ENCODE data around the gene PTTG1. TPM values are rescaled to one million over a fixed set of nuclear protein-coding genes. Genes with fewer than 3 reads are reported as not detected.
A peak's percentile ranks its signal among the peaks of the same experiment; 100 is the strongest.

PTTG1 gene
- total RNA-seq (2014; rRNA removed), result 235 and 291 TPM in 2 replicates
- polyA plus RNA-seq (2012), result 188 TPM

- peak; percentile 96 for DNase-seq (ENCODE audit: low read depth)
These were observed at the start of gene PTTG1 for GRCh38 chr5:160421625-160422258. PTTG1 (plus strand) TSS chr5:160421855; CDS start chr5:160422313, 458 bp downstream.

GRCh38 chr5:160375166-160375565 lies 46.5 kb upstream of the PTTG1 start:
- no peak for DNase-seq (ENCODE audit: low read depth)

GRCh38 chr5:160375701-160376100 lies 46.0 kb upstream of the PTTG1 start:
- DNase-seq (ENCODE audit: low read depth), result no peak

- DNase-seq (ENCODE audit: low read depth), result no peak
These were observed 45.2 kb upstream of the PTTG1 start for GRCh38 chr5:160376416-160376815.

GRCh38 chr5:160377651-160378050 lies 44.0 kb upstream of the PTTG1 start:
- DNase-seq (ENCODE audit: low read depth), result no peak

- no peak for DNase-seq (ENCODE audit: low read depth)
These were observed 43.3 kb upstream of the PTTG1 start for GRCh38 chr5:160378330-160378729.

- DNase-seq (ENCODE audit: low read depth), result no peak
These were observed 42.1 kb upstream of the PTTG1 start for GRCh38 chr5:160379511-160379910.

GRCh38 chr5:160380041-160380440 lies 41.6 kb upstream of the PTTG1 start:
- DNase-seq (ENCODE audit: low read depth), result no peak

- DNase-seq (ENCODE audit: low read depth), result no peak
These were observed 39.3 kb upstream of the PTTG1 start for GRCh38 chr5:160382346-160382745.

- no peak for DNase-seq (ENCODE audit: low read depth)
These were observed 37.0 kb upstream of the PTTG1 start for GRCh38 chr5:160384681-160385080.

- DNase-seq (ENCODE audit: low read depth), result no peak
These were observed 36.2 kb upstream of the PTTG1 start for GRCh38 chr5:160385496-160385895.

GRCh38 chr5:160387445-160387844 lies 34.2 kb upstream of the PTTG1 start:
- DNase-seq (ENCODE audit: low read depth), result no peak

GRCh38 chr5:160390787-160391696 lies 30.6 kb upstream of the PTTG1 start:
- DNase-seq (ENCODE audit: low read depth), result peak; percentile 30

GRCh38 chr5:160395111-160395510 lies 26.5 kb upstream of the PTTG1 start:
- no peak for DNase-seq (ENCODE audit: low read depth)

GRCh38 chr5:160397492-160397891 lies 24.2 kb upstream of the PTTG1 start:
- no peak for DNase-seq (ENCODE audit: low read depth)

GRCh38 chr5:160398806-160399205 lies 22.8 kb upstream of the PTTG1 start:
- peak; percentile 22 for DNase-seq (ENCODE audit: low read depth)

GRCh38 chr5:160399402-160400353 lies 22.0 kb upstream of the PTTG1 start, which contains the start of gene FAM200C:
FAM200C (minus strand) TSS chr5:160400054; CDS start chr5:160395490, 4,564 bp downstream.
- DNase-seq (ENCODE audit: low read depth), result peak; percentile 94

- DNase-seq (ENCODE audit: low read depth), result peak; percentile 94
These were observed 2.8 kb upstream of the PTTG1 start, which contains the start of gene SLU7 for GRCh38 chr5:160418561-160419457. SLU7 (minus strand) TSS chr5:160419081; CDS start chr5:160415294, 3,787 bp downstream.

GRCh38 chr5:160419458-160420330 lies 2.0 kb upstream of the PTTG1 start:
- DNase-seq (ENCODE audit: low read depth), result no peak

GRCh38 chr5:160420331-160420610 lies 1.4 kb upstream of the PTTG1 start:
- no peak for DNase-seq (ENCODE audit: low read depth)
